Stimulated activated CD4-positive, alpha-beta T cell treated with anti-CD3 and anti-CD28 coated beads, TNF-alpha, amount 100 ng/mL, for 1 hour (primary cell): ENCODE data around the gene DGKG.

Experiments
- DNase-seq, 3 donors: peaks; one replicate each; pipeline ENCODE4 v3.0.0-alpha.2; 2020; ENCODE audit warnings: low read depth in 3 of 3, low spot score in 1 of 3

DGKG gene

DNA sequence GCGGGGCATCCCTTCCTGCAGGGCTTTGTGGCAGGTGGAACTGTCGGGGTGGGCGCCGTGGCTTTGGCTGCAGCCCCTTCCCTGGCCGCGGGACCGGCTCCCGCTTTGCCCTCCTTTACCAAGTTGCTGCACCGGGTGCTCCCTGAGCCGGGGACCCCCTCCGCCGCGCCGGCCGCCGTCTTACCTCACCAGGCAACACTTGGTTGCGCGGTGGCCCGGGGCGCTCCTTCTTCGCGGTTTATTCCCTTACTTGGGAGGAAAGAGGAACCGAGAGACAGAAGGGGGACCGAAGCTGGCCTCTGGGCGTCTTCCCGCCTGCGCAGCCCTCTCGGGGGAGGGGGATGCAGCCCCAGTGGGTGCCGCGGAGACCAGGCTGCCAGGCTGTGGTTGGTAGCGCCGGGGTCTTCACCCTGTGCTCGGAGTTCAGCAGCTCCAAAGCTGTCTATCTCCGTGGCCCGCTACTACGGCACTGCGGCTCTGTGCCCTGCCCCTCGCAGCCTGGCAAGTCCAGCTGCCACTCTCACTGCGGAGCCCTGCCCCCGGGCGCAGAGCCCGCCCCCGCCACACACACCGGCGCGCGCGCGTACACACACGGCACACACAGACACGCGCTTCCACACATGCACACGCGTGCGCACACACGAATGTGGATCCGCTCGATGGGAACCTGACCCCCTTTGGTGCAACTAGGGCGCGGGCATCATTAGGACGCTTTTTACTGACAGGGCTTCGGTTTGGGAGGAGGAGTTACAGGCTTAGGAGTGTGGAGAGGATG, at the start of gene DGKG:
Gene DGKG (minus strand): TSS at position 473 of the 775 bp plus-strand sequence. CDS start 41,775 bp downstream, outside the sequence.
- no peak for DNase-seq

DNA sequence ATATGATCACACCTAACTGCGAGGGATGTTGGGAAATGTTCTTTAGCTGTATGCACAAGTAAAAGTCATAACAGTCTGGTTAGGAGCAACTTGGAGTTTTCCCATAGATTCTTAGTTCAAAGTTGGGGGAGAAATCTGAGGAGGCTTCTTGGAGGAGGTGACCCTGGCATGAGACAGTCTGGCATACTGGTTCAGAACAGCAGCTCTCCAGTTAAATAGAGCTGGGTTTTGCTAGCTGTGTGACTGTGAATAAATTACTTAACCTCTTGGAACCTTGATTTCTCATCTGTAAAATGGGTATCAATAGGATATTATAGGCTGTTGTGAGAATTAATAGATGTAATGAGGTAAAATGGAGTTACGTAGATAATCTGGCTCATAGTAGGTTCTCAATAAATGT, 49.1 kb upstream of the DGKG start:
- DNase-seq, result no peak

DNA sequence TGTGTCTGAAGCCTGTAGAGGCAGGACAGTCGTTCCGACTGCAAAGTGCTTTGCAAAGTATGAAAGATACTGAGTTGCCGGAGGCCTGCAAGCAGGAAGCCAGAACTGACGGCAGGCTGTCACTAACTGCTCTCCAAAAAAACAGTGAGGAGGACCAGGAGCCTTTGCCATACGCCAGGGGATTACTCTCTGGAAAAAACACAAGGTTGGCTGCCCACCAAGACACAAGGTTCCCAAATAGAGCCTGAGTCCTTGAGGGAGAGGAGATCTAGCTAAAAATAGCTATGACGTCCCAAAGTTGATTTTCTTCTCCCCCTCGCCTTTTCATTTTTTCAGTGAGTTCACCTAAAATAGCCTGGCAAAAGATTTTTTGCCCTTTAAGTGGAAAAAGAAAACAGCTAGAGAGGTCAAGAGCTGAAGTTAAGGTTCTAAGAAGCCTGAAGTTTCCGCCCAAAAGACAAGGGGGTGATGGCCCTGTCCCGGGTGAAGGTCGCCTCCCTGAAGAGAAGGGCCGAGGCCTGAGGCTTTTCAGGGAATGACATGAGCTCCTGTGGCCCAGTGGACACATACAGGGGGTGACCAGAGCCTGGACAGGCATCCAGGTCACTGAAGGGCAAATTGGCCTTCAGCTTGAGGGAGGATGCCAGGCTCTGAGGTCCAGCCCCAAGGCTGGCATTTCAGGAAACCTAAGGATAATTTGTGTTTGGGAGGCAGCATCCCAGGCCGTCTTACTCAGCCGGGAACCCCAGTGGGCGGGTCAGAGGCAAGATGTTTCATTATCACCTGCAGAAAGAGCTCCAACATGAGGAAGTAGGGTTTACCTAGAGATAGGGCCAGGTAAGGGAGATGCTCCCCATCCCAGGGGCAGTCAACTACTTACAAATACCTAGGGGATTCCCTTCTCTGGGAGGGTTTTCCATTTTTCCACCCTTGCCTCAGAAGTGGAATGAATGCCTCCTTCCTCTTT, 44.9 kb upstream of the DGKG start:
- no peak for DNase-seq

DNA sequence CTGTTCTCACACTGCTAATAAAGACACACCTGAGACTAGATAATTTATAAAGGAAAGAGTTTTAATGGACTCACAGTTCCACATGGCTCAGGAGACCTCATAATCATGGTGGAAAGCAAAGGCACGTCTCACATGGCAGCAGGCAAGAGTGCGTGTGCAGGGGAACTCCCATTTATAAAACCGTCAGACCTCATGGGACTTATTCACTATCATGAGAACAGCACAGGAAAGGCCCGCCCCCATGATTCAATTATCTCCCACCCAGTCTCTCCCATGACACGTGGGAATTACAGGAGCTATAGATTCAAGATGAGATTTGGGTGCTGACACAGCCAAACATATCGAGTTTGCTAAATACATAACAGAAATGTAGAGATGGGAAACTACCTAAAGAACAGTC, 39.5 kb upstream of the DGKG start:
- DNase-seq, result no peak

DNA sequence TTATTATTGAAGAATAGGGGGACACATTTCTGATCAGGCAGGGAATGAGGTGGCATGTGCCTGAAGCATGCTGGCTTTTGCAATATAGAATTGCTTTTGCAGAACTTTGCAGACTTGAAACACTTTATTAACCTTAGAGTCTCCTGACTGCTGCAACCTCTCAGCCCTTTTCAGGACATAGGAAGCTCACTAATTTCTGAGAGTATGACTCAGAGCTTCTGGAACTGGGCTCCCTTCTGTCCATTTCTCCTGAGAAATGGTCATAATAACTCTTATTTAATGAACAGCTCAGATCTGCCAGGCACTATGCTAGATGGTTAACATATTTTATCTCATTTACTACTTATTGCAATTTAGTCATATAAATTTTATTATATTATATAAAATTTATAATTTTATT, 38.6 kb upstream of the DGKG start:
- DNase-seq, result no peak

DNA sequence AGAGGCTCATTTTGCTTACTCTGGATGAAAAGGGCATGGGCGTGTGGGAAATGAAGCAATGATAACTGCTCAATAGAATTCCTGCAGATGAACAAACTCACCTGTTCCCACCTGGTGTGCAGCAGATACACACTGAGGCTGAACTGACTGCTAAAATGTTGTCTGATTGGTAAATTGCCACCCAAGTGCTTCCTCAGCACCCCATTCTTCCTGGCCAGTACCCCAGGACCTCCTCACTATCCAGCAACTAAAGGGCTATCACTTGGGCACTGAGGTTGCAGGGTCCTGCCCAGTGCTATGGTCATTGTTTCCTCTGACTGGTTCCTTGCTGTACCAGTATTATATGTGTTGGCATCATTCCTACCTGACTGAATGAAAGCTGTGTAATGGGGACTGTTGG, 38.0 kb upstream of the DGKG start:
- DNase-seq, result no peak

DNA sequence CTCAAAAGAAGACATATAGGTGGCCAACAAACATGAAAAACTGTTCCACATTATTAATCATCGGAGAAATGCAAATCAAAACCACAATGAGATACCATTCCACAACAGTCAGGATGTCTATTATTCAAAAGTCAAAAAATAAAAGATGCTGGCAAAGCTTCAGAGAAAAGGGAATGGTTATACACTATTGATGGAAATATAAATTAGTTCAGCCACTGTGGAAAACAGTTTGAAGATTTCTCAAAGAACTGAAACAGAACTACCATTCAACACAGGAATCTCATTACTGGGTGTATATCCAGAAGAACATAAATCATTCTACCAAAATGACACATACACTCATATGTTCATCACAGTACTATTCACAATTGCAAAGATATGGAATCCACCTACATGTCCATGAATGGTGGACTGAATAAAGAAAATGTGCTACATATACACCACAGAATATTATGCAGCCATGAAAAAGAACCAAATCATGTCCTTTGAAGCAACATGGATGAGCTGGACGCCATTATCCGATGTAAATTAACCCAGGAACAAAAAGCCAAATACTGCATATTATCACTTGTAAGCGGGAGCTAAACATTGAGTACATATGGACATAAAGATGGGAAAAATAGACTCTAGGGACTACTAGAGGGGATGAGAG, 32.7 kb upstream of the DGKG start:
- DNase-seq, result no peak

DNA sequence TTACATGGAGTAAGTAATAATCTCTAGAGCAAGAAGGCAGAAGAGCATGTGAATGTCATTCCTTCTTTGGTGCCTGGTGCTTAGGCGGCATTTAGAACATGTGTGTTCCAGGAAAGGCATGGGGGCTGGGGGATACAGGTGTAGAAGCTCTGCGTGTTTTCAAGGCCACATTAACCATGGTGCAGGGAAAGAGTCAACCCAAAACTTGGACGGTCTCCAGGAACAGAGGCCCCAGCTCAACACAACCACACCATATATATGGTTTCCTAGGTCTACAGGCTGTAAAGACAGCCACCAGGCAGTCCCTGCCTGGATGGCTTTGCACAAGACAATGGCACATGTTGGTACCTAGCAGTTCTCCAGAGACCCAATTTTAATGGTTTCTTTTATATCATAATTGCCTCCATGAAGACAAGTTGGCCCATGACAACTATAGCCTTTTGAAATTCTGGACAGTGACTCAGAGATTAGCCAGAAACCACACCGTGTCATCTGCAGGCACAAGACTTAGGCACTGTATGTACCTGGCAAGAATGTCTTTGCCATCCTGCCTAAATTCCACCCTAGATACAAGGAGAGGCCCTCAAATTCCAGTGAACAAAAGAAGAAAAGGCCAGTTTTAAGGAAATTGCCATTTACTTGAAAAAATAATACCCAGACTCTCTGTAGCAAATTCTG, 25.0 kb upstream of the DGKG start:
- DNase-seq, result no peak

DNA sequence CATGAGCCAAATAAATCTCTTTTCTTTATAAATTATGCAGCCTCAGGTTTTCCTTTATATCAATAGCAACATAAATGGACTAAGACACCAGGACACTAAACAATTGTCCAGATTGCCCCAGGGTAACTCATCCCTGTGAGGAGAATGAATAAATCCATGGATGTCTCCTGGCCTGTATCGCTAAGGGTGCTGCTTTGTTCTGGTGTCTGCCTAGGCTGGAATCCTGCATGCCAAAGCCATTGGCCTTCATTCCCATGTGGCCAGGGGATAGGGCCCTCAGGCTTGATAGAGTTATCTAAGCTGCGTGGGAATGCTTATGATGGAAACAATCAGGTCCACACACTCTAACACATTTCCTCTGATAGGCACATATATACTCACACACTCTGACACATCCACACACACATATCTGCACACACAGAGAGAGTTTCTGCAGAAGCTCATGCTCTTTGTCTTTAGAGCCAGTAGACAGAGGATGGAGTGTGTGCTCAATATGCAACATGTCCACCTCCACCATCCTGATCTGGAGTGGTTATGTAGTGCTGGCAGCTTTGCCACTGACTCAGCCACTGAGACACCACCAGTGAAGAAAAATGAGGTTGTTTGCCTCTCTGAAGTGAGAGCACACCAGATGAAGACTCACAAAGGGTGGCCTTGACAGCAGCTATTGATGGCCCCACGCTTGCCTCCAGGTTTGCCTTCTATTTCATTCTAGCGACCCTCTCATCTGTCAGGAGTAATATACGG, 24.0 kb upstream of the DGKG start:
- DNase-seq, result no peak

DNA sequence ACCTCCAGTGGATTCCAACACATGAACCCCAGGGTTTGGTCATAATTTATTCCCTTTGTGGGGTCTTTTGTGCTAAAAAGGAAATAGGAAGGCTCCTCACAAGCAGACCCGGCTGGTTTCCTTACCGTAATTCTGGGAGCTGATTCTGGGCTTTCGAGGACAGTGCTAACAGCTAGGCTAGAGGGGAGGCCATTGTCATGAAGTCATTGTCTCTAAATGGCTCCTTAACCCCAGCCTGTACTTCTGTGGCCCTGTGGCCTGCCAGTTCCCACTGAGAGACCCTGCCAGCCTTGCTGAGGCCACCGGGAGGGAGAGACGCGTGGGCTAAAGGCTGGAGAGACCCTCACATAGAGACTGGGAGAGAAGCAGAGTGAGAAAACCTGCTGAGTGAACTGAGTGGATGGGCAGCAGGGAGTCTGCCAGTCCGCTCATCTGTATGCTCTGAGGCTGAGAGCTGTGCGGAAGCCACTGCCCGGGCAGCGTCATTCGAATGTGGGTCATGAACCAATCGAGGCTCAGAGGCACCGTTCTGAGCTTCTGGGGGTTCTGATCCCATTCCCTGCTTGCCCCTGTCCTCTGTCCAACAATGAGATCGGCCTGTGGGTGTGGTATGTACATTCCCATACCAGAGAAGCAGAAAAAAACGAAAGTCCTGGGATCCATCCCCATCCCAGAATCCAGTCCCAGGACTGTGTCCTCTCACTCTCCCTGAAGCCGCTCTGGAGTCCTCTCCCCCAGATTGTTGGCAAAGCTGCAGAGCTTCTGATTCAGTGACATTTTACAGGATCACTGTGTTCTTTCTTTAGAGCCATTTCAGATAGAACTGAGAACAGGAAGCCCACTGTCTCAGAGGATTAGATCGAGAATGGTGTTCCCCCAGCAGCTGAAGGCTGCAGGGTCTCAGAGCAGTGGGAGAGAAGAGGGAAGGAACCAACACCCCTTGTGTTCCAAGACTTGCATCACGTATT, 21.3 kb upstream of the DGKG start:
- DNase-seq, result no peak

DNA sequence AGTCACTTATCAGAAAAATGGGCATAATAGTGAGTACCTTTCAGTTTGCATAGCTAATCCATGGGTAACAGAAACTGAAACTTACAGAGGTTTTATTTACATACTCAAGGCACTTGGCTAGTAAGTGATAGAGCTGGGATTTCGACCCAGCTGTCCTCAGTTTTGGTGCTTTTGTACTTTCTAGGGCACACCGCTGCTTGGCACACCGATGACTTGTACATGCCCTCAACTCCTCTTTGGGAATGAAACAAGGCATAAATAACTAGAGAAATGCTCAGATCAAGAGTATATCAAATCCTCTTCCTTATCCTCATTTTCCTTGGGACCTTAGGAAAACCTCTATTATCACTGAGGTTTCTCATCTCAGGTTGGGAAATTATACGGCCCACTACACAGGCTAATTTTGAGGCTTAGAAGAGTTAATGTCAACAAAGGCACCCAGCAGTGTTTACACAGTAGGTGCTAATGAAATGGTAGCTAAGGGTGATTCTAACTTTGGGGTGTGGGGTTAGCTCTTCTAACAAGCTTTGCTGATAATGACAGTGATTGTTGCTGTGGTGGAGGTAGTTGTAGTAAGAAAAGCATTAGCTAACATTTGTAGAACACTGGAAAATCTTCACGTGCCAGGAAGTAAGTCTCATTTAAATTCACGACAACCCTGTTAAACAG, 20.3 kb upstream of the DGKG start:
- no peak for DNase-seq

DNA sequence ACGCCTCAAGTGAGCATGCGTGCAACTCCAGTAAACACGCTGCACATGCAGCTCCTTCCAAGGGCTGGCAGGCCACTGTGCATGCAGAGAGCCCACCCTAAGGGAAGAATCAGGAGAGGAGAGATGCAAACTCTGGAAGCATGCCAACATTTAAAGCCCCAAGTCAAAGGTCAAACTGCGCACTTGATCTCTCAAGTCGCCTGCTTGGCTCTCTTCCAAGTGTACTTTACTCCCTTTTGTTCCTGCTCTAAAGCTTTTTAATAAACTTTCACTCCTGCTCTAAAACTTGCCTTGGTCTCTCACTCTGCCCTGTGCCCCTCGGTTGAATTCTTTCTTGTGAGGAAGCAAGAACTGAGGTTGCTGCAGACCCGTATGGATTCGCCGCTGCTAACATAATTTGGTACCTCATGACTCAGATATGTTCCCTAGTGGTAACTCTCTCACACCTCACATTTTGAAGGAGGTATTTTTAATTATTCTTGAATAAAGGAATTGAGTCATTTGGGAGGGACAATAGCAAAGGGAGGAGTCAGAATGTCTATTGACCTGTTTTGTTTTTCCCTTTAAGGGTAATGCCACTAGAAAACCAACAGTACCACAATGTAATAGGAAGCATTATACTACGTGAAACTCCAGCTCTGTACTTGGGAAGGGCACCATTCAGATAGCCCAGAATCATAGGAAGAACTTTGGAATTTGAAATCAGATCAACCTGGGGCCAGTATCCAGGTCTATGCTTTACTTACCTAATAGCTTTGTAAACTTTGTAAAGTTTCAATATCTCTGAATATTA, 19.6 kb upstream of the DGKG start:
- DNase-seq, result no peak

DNA sequence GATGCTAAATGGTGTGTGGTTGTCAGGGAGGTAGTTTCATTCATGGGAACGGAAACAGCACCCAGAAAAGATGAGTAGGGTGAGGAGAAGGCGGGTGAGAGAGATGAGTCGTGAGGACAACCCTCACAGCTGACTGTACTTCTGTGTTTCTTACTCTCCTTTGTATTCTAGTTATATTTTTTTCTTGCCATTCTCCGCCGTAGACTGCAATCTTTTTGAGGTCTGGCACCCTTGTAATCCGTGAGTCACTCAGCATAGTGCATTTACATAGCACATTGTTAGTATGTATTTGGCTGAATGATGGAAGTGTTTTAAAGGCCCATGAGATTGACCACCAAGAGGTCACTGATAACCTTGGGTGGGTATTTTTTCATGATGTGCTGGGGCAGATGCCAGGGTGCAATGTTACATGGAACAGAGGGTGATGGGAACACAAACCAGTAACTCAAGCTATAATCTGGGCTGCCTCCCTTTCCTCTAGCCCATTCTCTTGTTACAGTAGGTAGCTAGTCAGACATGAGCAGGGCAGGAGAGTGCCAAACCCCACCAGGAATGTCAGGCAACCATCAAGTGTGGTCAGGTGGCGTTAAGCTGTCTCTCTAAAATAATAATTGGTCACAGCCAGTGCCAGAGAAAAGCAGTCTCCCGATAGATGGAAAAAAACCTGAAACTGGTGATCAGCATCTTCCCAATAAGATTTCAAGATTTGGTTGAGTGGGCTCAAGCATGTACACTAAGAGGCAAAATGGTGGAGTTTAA, 18.8 kb upstream of the DGKG start:
- no peak for DNase-seq

DNA sequence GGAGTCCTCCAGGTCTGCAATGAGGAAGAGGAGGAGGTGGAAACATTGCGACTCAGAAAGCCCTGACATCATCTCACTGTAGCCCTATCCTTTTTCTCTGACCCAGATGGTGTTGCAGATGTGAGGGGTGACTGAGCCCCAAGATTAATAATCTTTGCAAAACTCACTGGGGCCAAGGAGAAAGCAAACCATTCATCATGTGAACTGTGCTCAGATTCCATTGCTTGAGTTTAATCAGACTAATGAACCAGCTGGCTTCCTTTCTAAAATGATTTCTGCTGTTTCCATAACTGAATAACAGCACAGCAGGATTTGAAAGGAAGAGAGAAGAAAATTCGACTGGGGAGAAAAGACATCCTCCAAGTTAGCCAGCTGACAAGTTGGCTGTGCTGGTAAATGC, 13.4 kb upstream of the DGKG start:
- no peak for DNase-seq

DNA sequence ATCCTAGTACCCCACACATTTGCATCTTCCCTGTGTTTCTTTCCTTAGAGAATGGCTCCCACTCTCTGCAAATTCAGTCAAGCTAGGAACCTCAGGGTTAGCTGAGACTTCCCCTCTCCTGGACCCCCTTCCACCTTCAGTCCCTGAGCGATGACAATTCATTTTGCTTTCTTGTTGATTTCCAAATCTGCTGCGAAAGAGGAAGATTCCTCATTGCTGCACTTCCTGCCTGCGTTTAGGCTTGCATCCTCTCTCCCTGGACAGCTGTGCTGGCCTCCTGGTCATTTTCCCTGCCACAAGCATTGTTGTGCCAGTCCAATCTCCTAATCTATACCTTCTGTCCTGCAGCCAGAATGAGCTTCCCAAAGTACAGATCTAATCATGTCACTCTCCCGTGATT, 12.3 kb upstream of the DGKG start:
- DNase-seq, result no peak

DNA sequence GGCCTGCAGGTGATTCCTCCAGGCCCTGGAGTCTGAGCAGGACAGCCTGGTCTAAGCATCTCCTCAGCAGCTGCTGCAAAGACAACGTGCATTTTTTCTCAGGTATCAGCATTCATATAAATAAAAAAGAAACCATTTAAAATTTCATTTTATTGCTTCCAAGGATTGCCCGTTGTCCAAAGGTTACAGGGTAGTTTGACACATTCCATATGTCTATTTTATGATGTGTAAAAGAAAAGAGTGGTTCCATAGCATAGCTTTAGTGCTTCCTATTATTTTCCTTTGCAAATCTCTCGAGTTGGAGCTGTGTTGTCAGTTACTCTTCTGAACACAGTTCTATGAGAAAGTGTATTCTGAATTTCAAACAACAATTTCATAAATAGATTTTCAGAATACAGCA, 7.2 kb upstream of the DGKG start:
- no peak for DNase-seq

DNA sequence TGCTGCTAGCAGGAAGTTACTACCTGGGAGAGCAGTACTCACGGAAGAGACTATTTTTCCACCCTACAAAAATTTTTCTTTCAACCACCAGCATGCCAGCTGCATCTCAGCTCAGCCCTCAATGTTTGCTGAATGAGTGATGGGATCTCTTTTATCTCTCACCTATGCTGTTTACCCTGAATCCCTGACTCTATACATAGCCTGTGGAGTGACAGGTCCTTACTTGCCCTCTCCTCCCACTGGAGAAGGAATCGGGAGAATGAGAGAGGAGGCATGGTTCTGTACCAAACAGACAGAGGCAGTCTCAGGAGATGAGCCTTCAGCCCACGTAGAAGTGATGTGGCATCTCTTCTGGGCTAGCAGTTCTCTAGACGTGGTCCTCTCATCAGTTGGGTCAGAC, 6.7 kb upstream of the DGKG start:
- DNase-seq, result no peak
